BLaER1 (cell line): Measurements from ENCODE around the gene FOXD4L6.
"Not testable (repeated sequence)": the region's sequence is repeated elsewhere in the genome, so short reads cannot be mapped to it uniquely, and the experiment has no call there.

ENCODE experiments used
- H3K27ac ChIP-seq: shearing (Covaris generic); formaldehyde crosslinking; 2 replicates; pipeline ENCODE4 v1.8.1; 2022
- H3K27me3 ChIP-seq: shearing (Covaris generic); formaldehyde crosslinking; 2 replicates; pipeline ENCODE4 v1.8.1; 2022
- H3K36me3 ChIP-seq: shearing (Covaris generic); formaldehyde crosslinking; 2 replicates; pipeline ENCODE4 v1.8.1; 2022
- H3K4me1 ChIP-seq: shearing (Covaris generic); formaldehyde crosslinking; 2 replicates; pipeline ENCODE4 v1.8.1; 2022
- H3K4me2 ChIP-seq: shearing (Covaris generic); formaldehyde crosslinking; 2 replicates; pipeline ENCODE4 v1.8.1; 2022
- H3K4me3 ChIP-seq: shearing (Covaris generic); formaldehyde crosslinking; 2 replicates; pipeline ENCODE4 v1.8.1; 2022
- H3K9ac ChIP-seq: shearing (Covaris generic); formaldehyde crosslinking; 2 replicates; pipeline ENCODE4 v1.8.1; 2022
- H3K9me3 ChIP-seq: shearing (Covaris generic); formaldehyde crosslinking; 2 replicates; pipeline ENCODE4 v1.8.1; 2022
- H4K20me1 ChIP-seq: shearing (Covaris generic); formaldehyde crosslinking; 2 replicates; pipeline ENCODE4 v1.8.1; 2022

FOXD4L6 gene

GRCh38 chr9:41110913-41111312, 17.6 kb downstream of the FOXD4L6 start:
- H3K27ac ChIP-seq, H4K20me1 ChIP-seq, H3K36me3 ChIP-seq, H3K4me2 ChIP-seq, H3K9ac ChIP-seq, H3K4me1 ChIP-seq, H3K4me3 ChIP-seq, H3K9me3 ChIP-seq, H3K27me3 ChIP-seq: not testable (repeated sequence)

DNA sequence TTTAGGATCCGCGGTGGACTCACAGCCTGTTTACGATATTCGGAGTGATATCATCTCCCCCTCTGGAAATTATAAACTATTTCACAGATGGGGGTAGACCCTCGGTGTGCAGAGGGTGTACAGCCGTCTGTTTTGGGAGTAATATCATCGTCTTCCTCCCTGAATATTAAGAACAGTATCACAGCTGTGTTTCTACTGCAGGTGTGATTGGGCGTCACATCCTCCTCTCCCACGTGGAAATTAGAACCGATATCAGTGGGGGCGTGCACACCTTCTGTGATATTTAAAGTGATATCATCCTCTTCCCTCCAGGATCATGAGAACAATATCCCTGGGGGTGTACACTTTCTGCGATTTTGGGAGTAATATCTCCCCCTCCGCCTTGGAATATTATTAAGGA, 19.2 kb downstream of the FOXD4L6 start:
- H3K9me3 ChIP-seq, H3K9ac ChIP-seq, H4K20me1 ChIP-seq: not testable (repeated sequence)

GRCh38 chr9:41108816-41109215, 19.7 kb downstream of the FOXD4L6 start:
- not testable (repeated sequence) for H3K4me2 ChIP-seq, H3K4me3 ChIP-seq, H3K4me1 ChIP-seq, H4K20me1 ChIP-seq, H3K27me3 ChIP-seq, H3K9me3 ChIP-seq, H3K9ac ChIP-seq, H3K27ac ChIP-seq, H3K36me3 ChIP-seq

More for the DNA sequence above, 19.2 kb downstream of the FOXD4L6 start:
- not testable (repeated sequence) for H3K4me1 ChIP-seq, H3K27ac ChIP-seq, H3K4me2 ChIP-seq, H3K4me3 ChIP-seq, H3K27me3 ChIP-seq, H3K36me3 ChIP-seq

DNA sequence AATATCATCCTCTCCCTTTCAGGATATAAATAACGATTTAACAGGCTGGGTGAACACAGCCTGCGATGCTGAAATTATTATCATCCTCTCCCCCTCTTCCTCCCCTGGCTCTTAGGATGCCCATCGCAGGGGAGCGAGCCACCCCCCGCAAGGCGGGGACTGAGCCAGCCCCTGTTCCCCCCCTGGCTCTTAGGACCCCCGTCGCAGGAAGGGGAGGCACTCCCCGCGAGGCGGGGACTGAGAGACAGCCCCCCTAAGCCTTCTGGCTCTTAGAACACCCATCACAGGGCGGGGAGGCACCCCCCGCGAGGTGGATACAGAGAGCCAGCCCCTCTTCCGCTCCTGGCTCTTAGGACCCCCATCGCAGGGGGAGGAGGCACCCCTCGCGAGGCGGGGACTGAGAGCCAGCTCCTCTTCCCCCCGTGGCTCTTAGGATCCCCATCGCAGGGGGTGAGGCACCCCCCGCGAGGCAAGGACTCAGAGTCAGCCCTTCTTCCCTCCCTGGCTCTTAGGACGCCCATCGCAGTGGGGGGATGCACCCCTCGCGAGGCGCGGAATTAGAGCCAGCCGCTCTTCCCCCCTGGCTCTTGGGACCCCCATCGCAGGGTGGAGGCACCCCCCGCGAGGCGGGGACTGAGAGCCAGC, 21.9 kb downstream of the FOXD4L6 start:
- H3K4me3 ChIP-seq, H3K9ac ChIP-seq, H3K9me3 ChIP-seq, H3K27ac ChIP-seq, H4K20me1 ChIP-seq, H3K27me3 ChIP-seq, H3K4me2 ChIP-seq, H3K36me3 ChIP-seq, H3K4me1 ChIP-seq: not testable (repeated sequence)

DNA sequence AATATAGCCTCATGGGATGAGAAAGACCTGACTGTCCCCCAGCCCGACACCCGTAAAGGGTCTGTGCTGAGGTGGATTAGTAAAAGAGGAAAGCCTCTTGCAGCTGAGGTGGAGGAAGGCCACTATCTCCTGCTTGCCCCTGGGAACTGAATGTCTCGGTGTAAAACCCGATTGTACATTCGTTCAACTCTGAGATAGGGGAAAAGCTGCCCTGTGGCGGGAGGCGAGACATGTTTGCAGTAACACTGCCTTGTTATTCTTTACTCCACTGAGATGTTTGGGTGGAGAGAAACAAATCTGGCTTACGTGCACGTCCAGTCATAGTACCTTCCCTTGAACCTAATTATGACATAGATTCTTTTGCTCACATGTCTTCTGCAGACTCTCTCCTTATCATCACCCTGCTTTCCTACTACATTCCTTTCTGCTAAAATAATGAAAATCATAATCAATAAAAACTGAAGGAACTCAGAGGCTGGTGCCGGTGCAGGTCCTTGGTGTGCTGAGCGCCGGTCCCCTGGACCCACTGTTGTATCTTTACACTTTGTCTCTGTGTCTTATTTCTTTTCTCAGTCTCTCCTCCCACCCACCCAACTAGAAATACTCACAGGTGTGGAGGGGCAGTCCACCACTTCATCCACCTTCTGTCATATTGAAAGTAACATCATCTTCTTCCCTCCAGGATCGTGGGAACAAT, 22.8 kb downstream of the FOXD4L6 start:
- not testable (repeated sequence) for H3K27me3 ChIP-seq, H3K9me3 ChIP-seq, H3K4me2 ChIP-seq, H3K27ac ChIP-seq, H3K9ac ChIP-seq, H3K4me1 ChIP-seq, H4K20me1 ChIP-seq, H3K36me3 ChIP-seq, H3K4me3 ChIP-seq

GRCh38 chr9:41104542-41104941, 23.9 kb downstream of the FOXD4L6 start:
- not testable (repeated sequence) for H3K36me3 ChIP-seq, H3K9me3 ChIP-seq, H3K4me2 ChIP-seq, H3K27ac ChIP-seq, H3K4me3 ChIP-seq, H3K27me3 ChIP-seq, H4K20me1 ChIP-seq, H3K4me1 ChIP-seq, H3K9ac ChIP-seq

GRCh38 chr9:41100508-41100907, 28.0 kb downstream of the FOXD4L6 start:
- not testable (repeated sequence) for H3K9ac ChIP-seq, H3K27ac ChIP-seq, H3K9me3 ChIP-seq, H4K20me1 ChIP-seq, H3K27me3 ChIP-seq, H3K4me2 ChIP-seq, H3K36me3 ChIP-seq, H3K4me1 ChIP-seq, H3K4me3 ChIP-seq

- not testable (repeated sequence) for H4K20me1 ChIP-seq
Measured at GRCh38 chr9:41098759-41099158, 29.7 kb downstream of the FOXD4L6 start.

GRCh38 chr9:41095060-41095459, 33.4 kb downstream of the FOXD4L6 start:
- not testable (repeated sequence) for H3K27ac ChIP-seq, H3K9me3 ChIP-seq, H3K4me3 ChIP-seq, H3K27me3 ChIP-seq, H3K4me2 ChIP-seq, H3K36me3 ChIP-seq, H3K4me1 ChIP-seq, H3K9ac ChIP-seq, H4K20me1 ChIP-seq

More at GRCh38 chr9:41098759-41099158, 29.7 kb downstream of the FOXD4L6 start:
- not testable (repeated sequence) for H3K36me3 ChIP-seq, H3K27ac ChIP-seq, H3K4me2 ChIP-seq, H3K9me3 ChIP-seq, H3K4me3 ChIP-seq, H3K4me1 ChIP-seq, H3K9ac ChIP-seq, H3K27me3 ChIP-seq

- not testable (repeated sequence) for H3K4me2 ChIP-seq, H3K4me3 ChIP-seq, H3K36me3 ChIP-seq, H3K4me1 ChIP-seq, H4K20me1 ChIP-seq, H3K27me3 ChIP-seq, H3K27ac ChIP-seq, H3K9ac ChIP-seq, H3K9me3 ChIP-seq
Measured at GRCh38 chr9:41094010-41094773, 34.3 kb downstream of the FOXD4L6 start.

DNA sequence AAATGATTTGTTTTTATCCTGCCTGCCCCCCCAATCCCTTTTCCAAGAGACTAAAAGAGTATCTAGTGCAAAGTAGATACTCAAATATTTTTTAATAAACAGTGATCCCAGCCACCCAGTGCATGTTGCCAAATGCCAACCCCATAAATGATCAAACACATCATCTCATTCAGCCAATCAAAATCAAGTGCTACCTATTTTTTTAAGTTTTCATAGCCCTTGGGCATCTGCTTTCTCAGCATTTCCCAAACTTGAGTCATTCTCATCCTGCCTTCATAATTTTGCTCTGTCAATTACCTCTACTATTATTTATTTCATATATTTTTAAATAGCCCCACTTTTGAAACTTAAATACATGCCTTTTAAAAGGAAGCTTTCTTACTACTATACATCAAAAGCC, 37.6 kb downstream of the FOXD4L6 start:
- H3K27ac ChIP-seq, H3K4me2 ChIP-seq, H3K4me3 ChIP-seq, H3K4me1 ChIP-seq, H3K9ac ChIP-seq, H3K36me3 ChIP-seq, H3K27me3 ChIP-seq, H4K20me1 ChIP-seq, H3K9me3 ChIP-seq: not testable (repeated sequence)

DNA sequence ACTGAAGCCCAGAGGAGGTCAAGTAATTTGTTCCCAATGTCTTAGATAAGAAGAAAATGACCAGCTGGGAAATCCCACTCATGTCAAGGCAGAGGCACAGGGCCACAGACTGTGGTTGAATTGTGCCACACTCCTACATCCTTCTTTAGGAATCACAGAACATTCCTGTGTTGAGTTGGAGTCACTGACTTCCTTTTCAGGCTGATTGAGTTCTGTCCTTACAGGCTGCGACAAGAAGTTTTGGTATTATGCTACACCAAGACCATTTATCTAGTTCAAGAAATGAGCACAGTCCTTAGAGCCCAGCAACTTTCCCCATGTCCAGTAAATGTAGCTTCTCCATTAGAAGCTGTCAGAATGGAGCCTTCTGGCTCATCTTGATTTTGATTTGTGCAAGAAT, 38.1 kb downstream of the FOXD4L6 start:
- not testable (repeated sequence) for H3K4me2 ChIP-seq, H3K27ac ChIP-seq, H4K20me1 ChIP-seq, H3K36me3 ChIP-seq, H3K27me3 ChIP-seq, H3K9ac ChIP-seq, H3K4me3 ChIP-seq, H3K4me1 ChIP-seq, H3K9me3 ChIP-seq

DNA sequence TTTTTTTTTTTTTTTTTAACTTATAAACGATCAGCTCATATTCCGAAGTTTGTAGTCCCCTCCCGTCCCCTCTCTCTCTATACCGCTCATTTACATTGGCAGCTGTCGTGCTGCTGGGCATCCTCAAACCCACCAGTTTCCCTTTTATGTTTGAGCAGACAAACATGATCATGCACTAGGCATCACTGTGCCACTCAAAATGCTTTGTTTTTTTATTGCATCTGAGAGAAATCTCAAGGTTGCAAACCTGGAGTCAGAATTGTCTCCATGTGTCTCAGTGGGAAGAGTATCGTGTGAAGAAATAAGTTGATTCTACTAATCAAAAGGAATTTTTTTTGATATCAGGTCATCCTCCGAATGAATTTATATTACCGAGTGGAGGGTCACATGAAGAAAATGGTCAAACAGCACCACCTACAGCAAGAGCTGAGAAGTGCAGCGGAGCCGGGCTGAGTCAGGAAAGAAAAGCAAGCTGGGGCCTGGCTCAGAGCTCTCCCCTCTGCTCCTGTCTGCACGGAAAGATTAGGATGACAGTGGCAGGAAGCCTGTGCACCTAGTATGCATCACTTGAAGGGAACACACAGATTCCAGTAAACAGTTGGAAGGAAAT, 39.9 kb downstream of the FOXD4L6 start:
- H3K4me1 ChIP-seq, H3K9me3 ChIP-seq, H3K4me3 ChIP-seq, H3K27ac ChIP-seq, H3K36me3 ChIP-seq, H3K27me3 ChIP-seq, H3K4me2 ChIP-seq, H3K9ac ChIP-seq, H4K20me1 ChIP-seq: not testable (repeated sequence)

DNA sequence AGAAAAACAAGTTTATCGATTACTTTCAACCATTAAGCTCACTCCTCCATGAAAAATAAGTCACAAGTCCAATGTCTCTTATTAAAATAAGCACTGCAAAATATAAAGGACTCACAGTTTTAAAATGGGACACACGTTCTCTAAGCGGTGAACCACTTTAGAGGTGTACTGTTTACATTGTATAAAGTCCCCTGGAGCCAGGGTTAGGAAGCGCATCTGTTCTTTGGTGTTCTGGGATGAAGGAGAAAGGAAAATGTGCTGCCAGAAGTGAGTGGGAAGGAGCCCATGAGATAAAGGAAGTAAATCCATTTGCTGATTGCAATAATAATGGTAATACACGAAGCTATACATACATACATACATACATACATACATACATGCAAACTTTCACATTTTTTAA, 40.6 kb downstream of the FOXD4L6 start:
- not testable (repeated sequence) for H3K4me3 ChIP-seq, H3K9me3 ChIP-seq, H3K27me3 ChIP-seq, H4K20me1 ChIP-seq, H3K9ac ChIP-seq, H3K4me1 ChIP-seq, H3K27ac ChIP-seq, H3K36me3 ChIP-seq, H3K4me2 ChIP-seq
